GF-D8 (cell line): Measurements from ENCODE around the gene GPR62.

Experiments used
- DNase-seq: peaks from one replicate; lab custom pipeline; 2025; lab: John Stamatoyannopoulos, UW

The GPR62 gene

DNA sequence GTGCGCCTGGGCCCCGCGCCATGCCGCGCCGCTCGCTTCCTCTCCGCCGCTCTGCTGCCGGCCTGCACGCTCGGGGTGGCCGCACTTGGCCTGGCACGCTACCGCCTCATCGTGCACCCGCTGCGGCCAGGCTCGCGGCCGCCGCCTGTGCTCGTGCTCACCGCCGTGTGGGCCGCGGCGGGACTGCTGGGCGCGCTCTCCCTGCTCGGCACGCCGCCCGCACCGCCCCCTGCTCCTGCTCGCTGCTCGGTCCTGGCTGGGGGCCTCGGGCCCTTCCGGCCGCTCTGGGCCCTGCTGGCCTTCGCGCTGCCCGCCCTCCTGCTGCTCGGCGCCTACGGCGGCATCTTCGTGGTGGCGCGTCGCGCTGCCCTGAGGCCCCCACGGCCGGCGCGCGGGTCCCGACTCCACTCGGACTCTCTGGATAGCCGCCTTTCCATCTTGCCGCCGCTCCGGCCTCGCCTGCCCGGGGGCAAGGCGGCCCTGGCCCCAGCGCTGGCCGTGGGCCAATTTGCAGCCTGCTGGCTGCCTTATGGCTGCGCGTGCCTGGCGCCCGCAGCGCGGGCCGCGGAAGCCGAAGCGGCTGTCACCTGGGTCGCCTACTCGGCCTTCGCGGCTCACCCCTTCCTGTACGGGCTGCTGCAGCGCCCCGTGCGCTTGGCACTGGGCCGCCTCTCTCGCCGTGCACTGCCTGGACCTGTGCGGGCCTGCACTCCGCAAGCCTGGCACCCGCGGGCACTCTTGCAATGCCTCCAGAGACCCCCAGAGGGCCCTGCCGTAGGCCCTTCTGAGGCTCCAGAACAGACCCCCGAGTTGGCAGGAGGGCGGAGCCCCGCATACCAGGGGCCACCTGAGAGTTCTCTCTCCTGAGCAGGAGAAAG lies 951 bp downstream of the GPR62 start:
- no peak for DNase-seq

DNA sequence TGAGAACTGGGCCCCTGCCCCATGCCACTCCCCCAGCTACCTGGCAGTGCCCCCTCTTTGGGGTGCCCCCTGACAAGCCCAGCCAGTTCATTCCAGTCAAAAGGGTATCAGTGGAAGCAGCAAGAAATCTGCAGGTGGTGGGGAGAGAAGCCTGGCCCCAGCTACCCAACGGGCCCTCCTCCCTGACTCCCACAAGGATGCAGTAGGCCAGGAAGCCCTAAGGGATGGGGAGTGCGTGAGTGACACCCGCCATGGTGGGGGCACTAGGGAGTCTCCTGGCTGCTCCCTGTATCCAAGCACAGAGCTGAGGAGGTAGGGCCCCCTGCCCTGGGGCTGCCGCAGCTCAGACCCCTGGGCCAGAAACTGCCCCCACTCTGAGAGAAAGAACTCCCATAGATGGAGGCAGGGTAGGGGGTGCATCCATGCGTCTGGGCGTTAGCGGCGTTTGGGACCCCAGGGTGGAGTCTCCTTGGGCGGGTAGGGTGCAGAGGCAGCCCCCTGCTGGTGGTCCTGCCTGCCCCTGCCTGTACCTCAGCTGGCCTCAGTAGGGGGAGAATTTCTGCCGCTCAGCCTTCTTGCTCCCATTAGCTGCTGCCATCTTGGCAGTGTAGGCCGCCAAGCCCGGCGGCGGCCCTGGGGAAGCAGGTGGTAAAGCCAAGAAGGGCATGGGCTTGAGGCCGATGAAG lies 2.5 kb downstream of the GPR62 start:
- DNase-seq, result no peak

DNA sequence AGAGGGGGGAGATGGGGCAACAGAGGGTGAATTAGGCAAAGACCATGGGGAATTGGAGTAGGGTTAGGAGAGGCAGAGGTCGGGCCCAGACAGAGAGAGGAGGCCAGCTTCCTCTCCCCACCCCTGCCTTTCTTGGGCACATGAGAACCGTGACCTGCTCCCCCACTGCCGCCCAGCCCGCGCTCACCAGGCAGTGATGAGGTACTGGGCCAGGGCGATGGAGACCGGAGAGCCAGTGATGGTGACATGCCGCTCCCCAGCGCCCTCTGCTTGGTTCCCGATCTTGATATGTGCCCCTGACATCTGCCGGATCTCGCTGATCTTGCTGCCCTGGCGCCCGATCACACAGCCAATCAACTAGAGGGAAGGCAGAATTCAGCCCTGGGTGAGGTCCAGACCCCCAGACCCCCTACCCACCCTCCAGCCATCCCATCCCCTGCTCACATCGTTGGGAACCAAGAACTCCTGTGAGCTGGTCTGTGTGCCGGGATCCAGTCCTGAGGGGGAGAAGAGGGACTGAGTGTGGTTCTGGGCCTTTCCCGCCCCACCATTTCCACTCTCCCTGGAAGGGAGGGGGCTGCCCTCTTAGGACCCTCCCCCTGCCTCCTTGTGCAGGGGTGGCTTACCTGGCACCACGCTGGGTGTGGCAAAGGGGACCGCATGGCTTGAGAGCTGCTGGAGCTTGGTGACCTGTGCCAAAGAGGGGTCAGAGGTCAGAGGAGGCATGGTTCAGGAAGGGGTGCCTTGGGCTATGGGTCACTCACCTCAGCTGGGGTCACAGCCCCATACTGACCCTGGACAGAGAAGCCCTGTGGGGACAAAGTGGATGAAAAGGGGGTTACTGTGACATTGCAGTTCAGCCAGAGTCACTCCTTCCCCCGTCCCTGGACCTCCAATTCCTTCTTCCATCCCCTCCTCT lies 3.7 kb downstream of the GPR62 start:
- DNase-seq, result no peak

DNA sequence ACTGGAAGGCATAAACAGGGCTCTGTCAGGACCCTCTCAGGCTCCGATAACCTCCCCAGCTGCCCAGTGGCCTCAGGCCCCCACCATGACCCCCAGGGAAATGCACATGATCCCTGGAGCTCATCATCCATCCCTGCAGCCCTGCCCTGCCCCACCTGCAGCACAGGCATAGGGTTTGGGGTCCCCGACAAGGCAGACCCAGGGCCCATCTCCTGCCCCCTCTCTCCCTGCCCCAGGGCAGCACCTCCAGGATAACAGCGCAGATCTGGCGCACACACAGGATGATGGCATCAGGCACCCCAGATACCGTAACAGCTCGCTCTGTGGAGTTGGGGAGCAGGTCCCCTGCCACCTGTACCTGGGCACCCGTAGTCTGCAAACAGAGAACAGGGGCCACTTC lies 4.5 kb downstream of the GPR62 start:
- DNase-seq, result no peak

DNA sequence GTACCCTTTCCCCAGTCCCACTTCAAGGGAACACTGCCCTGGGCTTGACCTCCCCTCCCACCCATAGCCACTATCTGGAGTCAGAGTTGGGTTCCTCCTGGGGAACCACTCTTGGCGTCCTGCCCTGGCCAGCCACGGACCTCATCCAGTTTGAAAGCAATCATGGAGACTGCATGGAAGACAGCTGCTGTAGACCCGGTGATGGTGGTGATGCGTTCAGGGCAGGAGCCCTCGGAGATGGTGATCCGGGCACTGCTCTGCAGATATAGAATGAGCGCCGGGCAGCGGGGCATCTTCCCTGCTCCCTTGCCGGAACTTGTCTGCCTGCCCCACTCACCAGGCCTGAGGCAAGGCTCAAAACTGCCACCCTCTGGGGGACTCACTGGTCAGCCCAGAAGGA lies 5.2 kb downstream of the GPR62 start:
- DNase-seq, result no peak

DNA sequence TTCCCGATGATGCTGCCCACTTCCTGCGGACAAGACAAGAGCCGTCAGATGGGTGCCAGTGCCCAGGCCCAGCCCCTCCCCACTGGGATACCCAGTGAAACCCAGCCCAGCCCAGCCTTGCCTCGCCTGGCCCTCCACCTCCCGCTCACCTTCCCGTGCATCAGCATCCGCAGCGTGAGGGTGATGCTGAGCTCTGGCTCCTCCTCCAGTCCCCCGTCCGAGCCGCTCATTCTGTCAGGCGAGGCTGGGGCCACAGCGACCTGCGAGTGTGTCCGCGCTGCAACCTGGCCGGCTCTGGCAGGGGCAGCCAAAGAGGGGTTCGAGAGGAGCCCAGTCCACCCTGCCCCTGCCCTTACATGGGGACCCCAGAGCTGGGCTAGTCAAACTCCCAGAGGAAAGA lies 5.8 kb downstream of the GPR62 start:
- DNase-seq, result no peak

DNA sequence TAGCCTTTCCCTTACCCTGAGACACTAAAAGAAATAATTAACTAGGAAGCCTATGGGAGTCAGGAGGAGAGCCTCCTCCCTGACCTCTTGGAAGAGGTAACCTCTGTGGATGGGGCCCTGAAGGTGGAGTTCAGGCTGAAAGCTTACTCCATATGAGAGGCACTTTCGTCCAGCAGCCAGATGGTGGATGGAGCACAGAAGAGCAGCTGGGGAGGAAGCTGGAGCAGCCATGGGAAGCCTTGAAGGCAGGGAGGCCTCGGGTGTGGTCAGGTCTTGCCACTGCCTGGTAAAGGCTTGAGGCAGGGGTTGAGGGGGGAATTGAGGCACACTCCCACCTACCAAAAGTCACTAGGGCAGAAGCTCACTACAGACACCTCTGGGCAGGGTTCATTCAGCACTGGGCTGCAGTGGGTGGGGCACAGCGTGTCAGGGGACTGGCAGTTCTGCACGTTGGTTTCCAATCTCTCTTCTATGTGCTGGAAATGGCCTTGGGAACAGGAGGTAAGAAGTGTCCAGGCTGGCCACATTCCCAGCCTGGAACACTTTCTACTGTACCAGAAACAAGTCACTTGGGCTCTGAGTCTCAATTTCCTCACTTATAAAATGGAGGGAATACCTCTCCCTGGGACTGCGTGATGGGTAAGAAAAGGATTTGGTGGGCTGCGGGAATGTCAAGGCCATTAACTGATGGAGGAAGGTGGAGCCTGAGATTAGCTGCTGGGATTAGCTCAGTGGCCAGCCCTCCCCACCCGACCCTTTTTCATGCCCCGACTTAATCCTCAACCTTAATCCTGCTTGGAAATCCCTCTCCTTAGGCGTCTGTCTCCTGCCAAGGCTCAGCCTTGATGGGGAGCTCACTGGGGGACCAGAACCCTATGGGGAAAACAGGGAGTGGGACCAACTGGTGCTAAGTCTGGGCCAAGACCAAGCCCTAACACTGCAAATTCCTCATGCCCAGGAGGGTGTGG lies 6.7 kb downstream of the GPR62 start:
- no peak for DNase-seq

DNA sequence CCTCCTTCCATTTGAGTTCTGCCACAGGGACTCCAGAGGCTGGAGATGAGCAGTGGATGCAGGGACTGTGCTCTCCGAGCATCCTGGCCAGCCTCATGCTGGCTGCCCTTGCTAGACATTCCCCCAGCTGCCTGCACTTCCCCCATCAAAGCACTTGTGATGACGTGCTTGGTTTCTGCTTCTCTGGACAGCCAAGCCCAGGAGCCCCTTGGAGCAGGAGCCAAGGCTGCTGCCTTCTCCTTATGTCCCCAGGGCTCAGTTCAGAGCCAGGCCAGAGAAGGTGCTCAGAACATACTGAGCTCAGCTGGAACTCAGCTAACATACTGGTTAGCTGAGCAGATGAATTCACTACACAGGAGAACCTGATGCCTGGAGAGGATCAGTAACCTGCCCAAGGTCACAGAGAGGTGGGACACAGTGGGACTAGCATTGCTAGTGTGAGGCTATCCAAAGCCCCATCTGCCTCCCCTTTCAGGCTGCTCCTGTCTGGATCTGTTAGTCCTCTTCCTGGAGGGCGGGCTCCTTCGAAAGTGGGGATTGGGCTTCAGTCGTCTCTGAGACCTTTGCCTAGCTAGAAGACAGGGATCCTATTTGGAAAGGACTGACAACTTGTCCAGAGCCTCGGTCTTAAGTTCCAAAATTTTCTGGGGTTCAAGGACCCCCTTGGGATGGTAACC lies 7.8 kb downstream of the GPR62 start:
- DNase-seq, result no peak

DNA sequence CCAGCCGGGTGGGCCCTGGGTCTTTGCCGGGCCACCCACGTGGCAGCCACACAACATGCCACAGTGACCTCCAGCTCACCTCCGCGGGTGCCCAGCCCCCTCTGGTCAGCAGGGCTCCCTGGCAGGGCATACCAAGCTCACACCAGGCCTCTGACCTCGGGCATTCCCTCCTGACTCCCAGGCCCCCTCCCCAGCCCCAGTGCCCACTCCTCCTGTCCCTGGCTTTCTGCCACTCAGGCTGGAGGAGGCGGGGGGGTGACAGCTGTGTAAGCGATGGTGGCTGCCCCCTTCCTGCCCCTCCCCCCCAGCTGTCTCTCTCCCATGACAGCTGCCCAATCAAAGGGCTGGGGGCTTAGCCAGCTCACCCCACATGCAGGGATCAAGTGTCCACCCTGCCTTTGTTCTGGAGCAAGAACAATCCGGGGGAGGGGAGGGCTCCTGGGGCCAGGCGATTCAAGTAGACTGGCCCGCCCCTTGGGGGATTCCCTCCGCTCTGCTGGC lies 8.8 kb downstream of the GPR62 start:
- DNase-seq, result no peak

DNA sequence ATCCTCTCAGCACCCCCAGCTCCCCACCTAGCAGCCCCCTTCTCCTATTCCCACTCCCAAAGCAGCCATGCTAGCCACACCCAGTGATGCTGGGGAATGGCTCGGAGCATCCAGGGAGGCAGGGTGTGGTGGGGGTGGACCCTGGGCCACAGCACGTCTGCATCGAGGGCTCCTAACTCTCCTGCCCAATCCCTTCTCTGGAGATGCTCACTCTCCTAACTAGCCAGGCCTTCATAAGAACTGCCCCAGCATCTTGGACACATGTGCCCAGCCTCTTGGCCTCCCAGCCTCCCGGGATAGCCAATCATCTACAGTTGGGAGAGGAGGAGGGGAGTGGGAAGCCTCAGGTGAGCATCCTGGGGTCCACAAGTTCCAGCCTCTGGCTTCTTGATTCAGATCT lies 9.3 kb downstream of the GPR62 start:
- no peak for DNase-seq

DNA sequence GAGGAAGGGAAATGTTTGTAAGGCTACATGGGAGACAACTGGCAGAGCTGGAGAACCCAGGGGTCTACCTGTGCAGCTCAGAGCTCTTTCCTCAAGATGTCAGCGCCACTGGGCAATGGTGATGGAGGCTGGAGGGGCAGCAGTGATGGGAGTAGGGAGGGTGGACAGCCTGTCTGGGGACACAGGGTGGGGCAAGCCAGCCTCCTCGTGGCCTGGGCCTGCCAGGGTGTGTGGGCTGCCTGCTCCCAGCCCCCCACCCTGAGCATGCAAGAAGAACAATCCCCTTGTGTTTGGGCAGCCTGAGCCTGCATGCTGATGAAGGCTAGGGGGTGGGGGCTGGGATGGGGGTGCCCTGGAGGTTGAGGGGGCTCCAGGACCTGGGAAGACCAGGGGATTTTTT lies 10.8 kb downstream of the GPR62 start:
- no peak for DNase-seq

DNA sequence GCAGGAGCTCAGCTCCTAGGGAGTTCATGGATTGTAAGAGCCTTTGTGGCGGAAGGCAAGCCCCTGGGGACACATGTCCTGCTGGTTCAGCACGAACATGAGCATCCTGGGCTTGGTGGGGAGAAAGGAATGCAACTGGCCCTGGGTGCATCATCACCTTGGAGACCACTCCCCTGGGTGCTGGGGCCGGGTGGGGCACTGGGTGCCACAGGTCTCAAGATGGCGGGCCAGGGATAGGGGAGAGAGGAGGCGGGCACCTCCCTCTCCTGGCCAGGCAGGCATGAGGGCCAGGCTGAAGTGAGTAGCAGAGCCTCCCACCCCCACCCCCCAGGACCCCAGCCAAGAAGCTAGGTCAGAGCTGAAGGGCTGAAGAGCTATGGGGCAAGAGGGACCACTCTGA lies 11.3 kb downstream of the GPR62 start:
- DNase-seq, result no peak

DNA sequence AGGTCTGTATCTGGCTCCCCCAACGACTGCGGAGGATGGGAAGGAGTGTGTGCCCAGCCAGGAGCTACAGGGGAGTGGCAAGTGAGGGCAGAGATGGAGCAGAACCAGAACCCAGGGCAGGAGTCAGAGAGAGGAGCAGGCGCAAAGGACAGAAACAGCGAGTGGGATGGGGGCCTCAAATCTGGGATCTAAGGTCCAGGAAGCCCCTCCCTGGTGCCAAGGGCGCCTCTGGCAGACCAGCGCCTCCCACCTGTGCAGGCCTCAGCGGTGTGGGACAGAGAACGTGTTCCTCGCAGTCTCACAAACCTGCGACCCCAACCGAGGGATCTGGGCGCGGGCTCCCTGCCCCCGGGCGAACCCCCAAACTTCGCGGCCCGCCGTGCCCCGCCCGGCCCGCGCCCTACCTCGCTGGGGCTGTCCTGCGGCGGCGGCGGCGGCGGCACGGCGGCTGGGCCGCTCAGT lies 11.8 kb downstream of the GPR62 start:
- no peak for DNase-seq

DNA sequence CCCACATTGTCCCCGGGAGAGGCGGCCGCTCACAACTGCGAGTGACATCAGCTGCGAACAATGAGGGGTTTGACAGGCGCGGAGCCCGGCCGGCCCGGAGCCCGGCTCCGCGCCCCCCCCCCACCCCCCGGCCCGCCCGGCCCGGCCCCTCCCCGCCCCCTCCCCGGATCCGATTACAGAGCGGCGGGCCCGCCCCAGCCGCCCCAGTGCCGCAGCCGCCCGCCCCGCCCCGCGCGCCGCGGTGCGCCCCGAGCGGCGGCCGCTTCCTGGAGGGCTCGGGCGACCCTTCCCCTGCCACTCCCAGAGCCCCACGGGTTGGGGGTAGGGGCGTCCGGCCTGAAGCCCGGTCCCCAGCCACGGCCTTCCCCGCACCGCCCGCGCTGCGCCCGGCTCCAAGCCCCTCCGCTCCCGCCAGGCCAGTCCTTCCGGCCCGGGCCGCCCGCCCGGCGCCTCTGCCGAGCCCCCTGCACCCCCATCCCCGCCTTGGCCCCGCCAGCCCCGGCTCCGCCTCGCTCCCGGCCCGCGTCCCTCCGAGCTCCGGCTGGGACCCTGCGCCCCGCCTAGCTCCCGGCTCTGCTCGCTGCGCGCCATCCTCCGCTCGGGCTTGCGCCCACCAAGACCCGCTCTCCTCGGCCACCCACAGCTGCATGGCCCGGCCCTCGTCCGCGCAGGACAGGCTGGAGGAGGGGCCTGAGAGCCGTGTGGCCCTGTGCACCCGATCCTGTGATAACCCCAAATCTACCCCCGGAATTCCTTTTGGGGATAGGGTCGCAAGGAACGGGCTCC lies 12.4 kb downstream of the GPR62 start, which contains the start of gene PCBP4:
PCBP4 (minus strand) TSS at position 71 of the 786 bp plus-strand sequence. CDS start 6,214 bp downstream, outside the sequence.
- no peak for DNase-seq

DNA sequence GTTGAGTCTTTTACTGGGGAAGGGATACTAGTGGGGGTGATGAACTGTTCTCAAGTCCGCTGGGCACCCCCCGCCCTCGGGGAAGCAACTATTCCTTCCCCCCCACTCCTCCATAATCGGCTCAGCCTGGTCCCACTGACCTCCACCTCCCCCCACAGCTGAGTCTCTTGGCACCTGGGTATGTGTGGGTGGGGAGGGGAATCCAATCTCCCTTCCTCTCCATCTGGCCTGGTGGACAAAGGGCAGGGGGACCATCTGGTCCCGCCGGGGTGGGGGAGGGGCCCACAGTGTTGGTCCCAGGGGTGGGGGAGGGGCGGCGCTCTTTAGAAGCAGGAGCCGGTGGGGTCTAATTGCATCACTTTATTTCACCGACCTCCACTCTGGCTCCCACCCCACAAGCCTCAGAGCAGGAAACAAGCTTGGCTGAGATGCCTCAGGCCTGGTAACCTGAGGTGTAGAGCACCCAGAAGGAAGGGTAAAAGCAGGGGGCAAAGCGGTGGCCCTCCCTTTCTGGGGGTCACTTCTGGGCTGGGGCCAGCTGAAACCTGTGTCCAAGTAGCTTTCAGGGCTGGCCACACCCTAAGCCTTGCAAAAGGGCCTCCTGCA lies 13.1 kb downstream of the GPR62 start:
- DNase-seq, result no peak

DNA sequence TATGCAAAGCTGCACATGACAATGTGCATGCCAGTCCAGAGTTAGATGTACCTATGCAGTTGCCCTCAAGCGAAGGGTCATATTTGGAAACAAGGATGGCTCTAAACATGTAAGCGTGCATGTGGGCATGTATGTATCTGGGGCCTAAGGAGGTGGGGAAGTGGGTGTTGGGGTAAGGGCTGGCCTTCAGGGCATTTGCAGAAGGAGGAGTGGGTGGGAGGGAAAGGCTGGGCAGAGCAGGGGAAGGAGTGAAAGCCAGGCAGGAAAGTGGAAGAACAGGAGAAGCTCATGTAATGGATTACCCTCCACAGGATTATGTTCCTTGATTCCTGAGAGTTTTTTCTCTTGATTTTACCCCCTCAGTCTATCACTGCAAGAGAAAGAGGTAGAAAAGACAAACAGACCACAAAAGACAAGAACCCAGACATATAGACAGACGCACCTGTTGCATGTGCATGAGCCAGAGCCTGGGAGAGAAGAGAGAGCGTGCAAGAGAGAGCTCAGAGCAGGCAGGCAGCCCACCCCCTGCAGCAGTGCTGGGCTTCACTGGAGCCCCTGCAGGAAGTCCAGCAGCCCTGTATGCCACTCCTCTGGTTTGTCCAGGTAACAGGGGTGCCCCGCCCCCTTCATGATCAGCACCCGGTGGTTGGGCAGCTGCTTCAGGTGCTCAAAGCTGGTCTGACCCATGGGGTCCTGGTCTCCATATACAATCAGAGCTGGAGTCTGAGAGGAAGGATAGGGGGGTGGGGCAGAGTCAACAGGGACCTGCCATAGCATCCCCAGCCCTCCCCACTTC lies 13.9 kb downstream of the GPR62 start:
- DNase-seq, result no peak

DNA sequence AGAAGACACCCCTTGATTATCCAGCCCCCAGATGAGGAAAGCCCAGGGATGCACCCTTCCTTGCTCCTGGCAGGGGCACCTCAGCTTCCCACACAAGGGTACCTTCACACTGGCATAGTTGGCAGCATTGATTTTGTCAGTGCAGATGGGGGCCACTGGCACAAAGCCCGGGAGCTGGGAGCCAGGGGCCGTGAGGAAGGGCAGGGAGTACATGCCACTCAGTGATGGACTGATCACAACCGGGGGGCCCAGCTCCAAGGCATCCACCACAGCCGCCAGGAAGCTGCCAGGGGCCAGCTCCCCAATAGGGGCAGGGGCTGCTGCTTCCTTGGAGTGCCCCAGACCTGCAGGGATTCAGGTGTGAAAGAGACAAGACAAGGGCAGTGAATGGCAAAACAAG lies 14.7 kb downstream of the GPR62 start:
- no peak for DNase-seq

DNA sequence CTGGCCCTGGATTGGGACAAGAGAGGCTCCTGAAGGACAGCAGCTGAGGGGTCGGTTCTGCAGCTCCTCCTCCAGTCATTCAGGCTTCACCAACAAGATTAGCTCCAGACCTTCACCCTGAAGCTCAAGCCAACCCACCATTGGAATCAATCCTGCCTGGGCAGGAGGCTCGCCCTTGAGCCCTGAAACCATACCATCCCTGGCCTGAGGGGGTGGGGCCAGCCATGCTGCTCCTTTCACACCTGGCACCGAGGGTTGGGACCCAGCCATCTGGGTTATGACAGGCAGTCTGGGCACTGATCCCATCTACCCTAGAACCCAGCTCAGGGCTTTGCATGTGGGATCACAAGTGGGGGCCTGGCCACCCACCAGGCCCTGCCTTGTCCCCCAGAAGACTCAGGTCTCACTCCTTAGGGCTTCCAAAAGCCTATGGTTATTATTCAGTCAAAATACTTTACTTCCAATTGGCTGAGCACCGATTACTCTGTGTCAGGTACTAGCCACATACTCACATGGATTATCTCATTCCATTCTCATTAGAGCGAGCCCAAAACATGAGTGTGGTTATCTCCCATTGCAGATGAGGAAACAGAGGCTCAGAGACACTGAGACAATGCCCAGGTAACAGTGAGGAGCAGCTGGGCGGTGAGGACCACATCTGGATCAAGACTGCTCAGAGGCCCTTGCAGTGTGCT lies 15.6 kb downstream of the GPR62 start:
- no peak for DNase-seq
